Mucosa of rectum (tissue), 2 donors: ENCODE data around the gene ADARB2.

Experiments
- H3K27ac ChIP-seq, 2 donors: one replicate each; pipeline ENCODE4 v1.7.0; 2013; ENCODE audit warnings: inconsistent platforms in 2 of 2, low read depth in 2 of 2, low read length in 2 of 2
- H3K27me3 ChIP-seq, 2 donors: one replicate each; pipeline ENCODE4 v1.7.0; 2013; ENCODE audit warnings: low read length in 2 of 2; ENCODE audit not compliant: control insufficient read depth in 2 of 2, insufficient read depth in 2 of 2
- H3K36me3 ChIP-seq, 2 donors: one replicate each; pipeline ENCODE4 v1.7.0; 2013; ENCODE audit warnings: low read length in 2 of 2; ENCODE audit not compliant: control insufficient read depth in 2 of 2, insufficient read depth in 2 of 2
- H3K4me1 ChIP-seq, 2 donors: one replicate each; pipeline ENCODE4 v1.7.0; 2013; ENCODE audit warnings: low read length in 2 of 2, mild to moderate bottlenecking in 1 of 2; ENCODE audit not compliant: control insufficient read depth in 2 of 2, insufficient read depth in 2 of 2
- H3K4me3 ChIP-seq, 2 donors: one replicate each; pipeline ENCODE4 v1.7.0; 2013; ENCODE audit warnings: low read length in 2 of 2
- H3K9ac ChIP-seq, 2 donors: one replicate each; pipeline ENCODE4 v1.7.0; 2013; ENCODE audit warnings: low read length in 2 of 2, low read depth in 1 of 2, mild to moderate bottlenecking in 1 of 2
- H3K9me3 ChIP-seq, 2 donors: one replicate each; pipeline ENCODE4 v1.7.0; 2013; ENCODE audit warnings: low read length in 2 of 2; ENCODE audit not compliant: control insufficient read depth in 2 of 2
- donor health status: healthy.
- donor health status: Normal muscosa, but diverticular disease.

ADARB2 gene

GRCh38 chr10:1374511-1375345 is 362.6 kb downstream of the ADARB2 start:
- no peaks in the 10 kb centered on the region for H3K4me1 ChIP-seq
- H3K27ac ChIP-seq, result no peak overlapping the region
- H3K27me3 ChIP-seq, result peaks cover 7 to 12% of the 10 kb centered on the region in 2 donors
- no peaks in the 10 kb centered on the region for H3K9me3 ChIP-seq
- no peak overlapping the region for H3K9ac ChIP-seq
- no peaks in the 10 kb centered on the region for H3K36me3 ChIP-seq
- no peak overlapping the region for H3K4me3 ChIP-seq

GRCh38 chr10:1373287-1373686 is 364.0 kb downstream of the ADARB2 start:
- H3K36me3 ChIP-seq, result no peaks in the 10 kb centered on the region
- H3K27me3 ChIP-seq, result peaks cover 4 to 5% of the 10 kb centered on the region in 2 donors
- H3K27ac ChIP-seq, result no peak overlapping the region
- H3K4me1 ChIP-seq, result no peaks in the 10 kb centered on the region
- no peaks in the 10 kb centered on the region for H3K9me3 ChIP-seq
- H3K9ac ChIP-seq, result no peak overlapping the region
- H3K4me3 ChIP-seq, result no peak overlapping the region

DNA sequence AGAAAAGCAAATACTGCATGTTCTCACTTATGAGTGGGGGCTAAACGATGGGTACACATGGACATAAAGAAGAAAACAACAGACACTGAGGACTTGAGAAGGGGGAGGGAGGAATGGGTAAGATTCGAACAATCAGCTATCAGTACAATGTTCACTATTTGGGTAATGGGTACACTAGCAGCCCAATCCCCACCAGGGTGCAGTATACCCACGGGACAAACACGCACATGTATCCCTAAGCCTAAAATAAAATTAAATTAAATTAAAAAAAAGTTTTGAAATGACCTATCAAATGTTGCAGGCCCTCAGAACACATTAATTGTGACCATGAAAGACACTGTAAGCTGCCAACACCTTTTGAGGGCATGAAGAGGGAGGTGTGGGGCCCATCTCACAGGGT is 365.1 kb downstream of the ADARB2 start:
- Histone ChIP-seq H3K9ac (no peak overlapping the region), H3K27ac (no peak overlapping the region), H3K4me3 (no peak overlapping the region), H3K36me3 (no peaks in the 10 kb centered on the region), H3K27me3 (peaks cover 0 to 4% of the 10 kb centered on the region in 2 donors), H3K9me3 (no peaks in the 10 kb centered on the region), H3K4me1 (no peaks in the 10 kb centered on the region)

GRCh38 chr10:1370298-1370697 is 367.0 kb downstream of the ADARB2 start:
- Histone ChIP-seq H3K27me3 (peaks cover 0 to 4% of the 10 kb centered on the region in 2 donors), H3K4me3 (no peak overlapping the region), H3K9ac (no peak overlapping the region), H3K9me3 (no peaks in the 10 kb centered on the region), H3K36me3 (no peaks in the 10 kb centered on the region), H3K27ac (no peak overlapping the region), H3K4me1 (no peaks in the 10 kb centered on the region)

GRCh38 chr10:1369665-1370064 is 367.7 kb downstream of the ADARB2 start:
- no peaks in the 10 kb centered on the region for H3K9me3 ChIP-seq
- no peak overlapping the region for H3K27ac ChIP-seq
- H3K36me3 ChIP-seq, result no peaks in the 10 kb centered on the region
- H3K27me3 ChIP-seq, result peaks cover 0 to 4% of the 10 kb centered on the region in 2 donors
- H3K9ac ChIP-seq, result no peak overlapping the region
- no peaks in the 10 kb centered on the region for H3K4me1 ChIP-seq
- no peak overlapping the region for H3K4me3 ChIP-seq

- Histone ChIP-seq H3K9ac (no peak overlapping the region), H3K4me1 (no peaks in the 10 kb centered on the region), H3K4me3 (no peak overlapping the region), H3K9me3 (no peaks in the 10 kb centered on the region), H3K27me3 (peaks cover 0 to 4% of the 10 kb centered on the region in 2 donors), H3K36me3 (no peaks in the 10 kb centered on the region), H3K27ac (no peak overlapping the region)
Observed at GRCh38 chr10:1369197-1369596, 368.1 kb downstream of the ADARB2 start.

DNA sequence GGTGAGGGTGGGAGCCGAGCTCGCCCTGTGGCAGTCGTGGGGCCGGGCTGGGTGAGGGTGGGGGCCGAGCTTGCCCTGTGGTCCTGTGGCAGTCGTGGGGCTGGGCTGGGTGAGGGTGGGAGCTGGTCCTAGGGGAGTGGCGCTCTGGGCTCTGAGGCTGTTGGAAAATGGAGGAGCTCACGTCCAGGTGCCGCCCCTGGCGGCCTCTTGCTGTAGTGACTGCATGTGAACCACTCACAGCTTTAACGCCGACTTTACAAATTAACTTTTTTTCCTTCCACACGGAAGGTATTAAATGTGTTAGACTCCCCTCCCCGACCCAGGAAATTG is 368.5 kb downstream of the ADARB2 start:
- H3K9me3 ChIP-seq, result no peaks in the 10 kb centered on the region
- no peak overlapping the region for H3K4me3 ChIP-seq
- no peak overlapping the region for H3K27ac ChIP-seq
- H3K27me3 ChIP-seq, result peaks cover 0 to 4% of the 10 kb centered on the region in 2 donors
- no peak overlapping the region for H3K9ac ChIP-seq
- no peaks in the 10 kb centered on the region for H3K36me3 ChIP-seq
- H3K4me1 ChIP-seq, result no peaks in the 10 kb centered on the region

- H3K4me1 ChIP-seq, result no peaks in the 10 kb centered on the region
- H3K9ac ChIP-seq, result no peak overlapping the region
- no peaks in the 10 kb centered on the region for H3K36me3 ChIP-seq
- H3K4me3 ChIP-seq, result no peak overlapping the region
- no peak overlapping the region for H3K27ac ChIP-seq
- H3K9me3 ChIP-seq, result no peaks in the 10 kb centered on the region
- H3K27me3 ChIP-seq, result peaks cover 0 to 4% of the 10 kb centered on the region in 2 donors
Observed at GRCh38 chr10:1367938-1368841, 369.1 kb downstream of the ADARB2 start.

- Histone ChIP-seq H3K36me3 (no peaks in the 10 kb centered on the region), H3K27ac (no peak overlapping the region), H3K27me3 (peaks cover 0 to 4% of the 10 kb centered on the region in 2 donors), H3K9ac (no peak overlapping the region), H3K9me3 (no peaks in the 10 kb centered on the region), H3K4me3 (no peak overlapping the region), H3K4me1 (no peaks in the 10 kb centered on the region)
Observed at GRCh38 chr10:1366811-1367425, 370.4 kb downstream of the ADARB2 start.

GRCh38 chr10:1366322-1366691 is 371.0 kb downstream of the ADARB2 start:
- Histone ChIP-seq H3K27me3 (peaks cover 0 to 4% of the 10 kb centered on the region in 2 donors), H3K4me3 (no peak overlapping the region), H3K27ac (no peak overlapping the region), H3K9me3 (no peaks in the 10 kb centered on the region), H3K4me1 (no peaks in the 10 kb centered on the region), H3K36me3 (no peaks in the 10 kb centered on the region), H3K9ac (no peak overlapping the region)
